K562 (cell line): Measurements from ENCODE around the gene MAP3K14. TPM values are rescaled to one million over a fixed set of nuclear protein-coding genes. Genes with fewer than 3 reads are reported as not detected.

Experiments used
- BRCA1 ChIP-seq, 2 experiments: fragments of 450-650 bp in 1 of 2; sonication (generic) in 1 of 2; formaldehyde crosslinking in 1 of 2; IDR thresholded peaks; 2 replicates each; pipeline versions ENCODE4 v1.5.0 to v1.6.1; 2017 to 2020; ENCODE audit warnings: mild to moderate bottlenecking in 1 of 2, missing genetic modification reagents in 1 of 2
- BRD9 ChIP-seq: fragments of 450-650 bp; IDR thresholded peaks from 2 replicates; pipeline ENCODE4 v1.6.1; 2018; ENCODE audit warnings: low read depth; ENCODE audit not compliant: partially characterized antibody
- CBFA2T3 ChIP-seq: fragments of 450-650 bp; IDR thresholded peaks from 2 replicates; pipeline ENCODE4 v1.6.1; 2017
- CGGBP1 ChIP-seq: fragments of 250-450 bp; sonication (Bioruptor Pico); IDR thresholded peaks from 2 replicates; pipeline ENCODE4 v1.9.0; 2021; ENCODE audit warnings: mild to moderate bottlenecking
- CREB1 ChIP-seq, 2 experiments: sonication (generic) in 1 of 2; formaldehyde crosslinking in 1 of 2; IDR thresholded peaks; 2 replicates each; pipeline versions ENCODE4 v1.6.1 to v1.8.0; 2012 to 2022; ENCODE audit warnings: inconsistent platforms in 1 of 2, mild to moderate bottlenecking in 1 of 2, missing genetic modification reagents in 1 of 2, moderate library complexity in 1 of 2
- CTBP1 ChIP-seq: fragments of 450-650 bp; IDR thresholded peaks from 2 replicates; pipeline ENCODE4 v1.6.1; 2016; ENCODE audit warnings: borderline replicate concordance
- FOXA1 ChIP-seq: fragments of 450-650 bp; IDR thresholded peaks from 2 replicates; pipeline ENCODE4 v1.6.1; 2016; ENCODE audit warnings: mild to moderate bottlenecking, borderline replicate concordance
- FOXJ2 ChIP-seq: fragments of 200-800 bp; sonication (Bioruptor generic); IDR thresholded peaks from 2 replicates; pipeline ENCODE4 v1.6.1; 2016; ENCODE audit warnings: missing genetic modification characterization, missing compliant biosample characterization
- GTF2E2 ChIP-seq: fragments of 200-800 bp; sonication (Bioruptor generic); IDR thresholded peaks from 2 replicates; pipeline ENCODE4 v1.6.1; 2016; ENCODE audit warnings: missing genetic modification characterization, missing compliant biosample characterization
- HMGN3 ChIP-seq: IDR thresholded peaks from 2 replicates; pipeline ENCODE4 v1.6.1; 2011; ENCODE audit warnings: borderline replicate concordance, low read depth, mild to moderate bottlenecking, mixed read lengths, low read length; ENCODE audit not compliant: insufficient read length; ENCODE audit errors: extremely low read depth
- KAT7 ChIP-seq: sonication (generic); formaldehyde crosslinking; IDR thresholded peaks from 2 replicates; pipeline ENCODE4 v1.8.0; 2022; ENCODE audit warnings: missing genetic modification reagents, mild to moderate bottlenecking, borderline replicate concordance
- KDM5B ChIP-seq: fragments of 200-600 bp; sonication (generic); IDR thresholded peaks from 2 replicates; pipeline ENCODE4 v1.6.1; 2012; ENCODE audit warnings: low read depth, mild to moderate bottlenecking, moderate library complexity, low read length, control low read depth, inconsistent platforms; ENCODE audit not compliant: insufficient replicate concordance
- MTA3 ChIP-seq: fragments of 450-650 bp; formaldehyde crosslinking; IDR thresholded peaks from 2 replicates; pipeline ENCODE4 v1.6.1; 2017; ENCODE audit warnings: mild to moderate bottlenecking, borderline replicate concordance
- NFYB ChIP-seq: IDR thresholded peaks from 2 replicates; pipeline ENCODE4 v1.6.1; 2011; ENCODE audit warnings: mild to moderate bottlenecking, moderate library complexity; ENCODE audit not compliant: insufficient read length; ENCODE audit errors: extremely low read depth
- NR2C2 ChIP-seq, 2 experiments: fragments of 200-800 bp in 1 of 2; sonication (Bioruptor generic) in 1 of 2; sonication (generic) in 1 of 2; formaldehyde crosslinking in 1 of 2; IDR thresholded peaks; 2 replicates each; pipeline versions ENCODE4 v1.6.1 to v1.8.0; 2016 to 2022; ENCODE audit warnings: mild to moderate bottlenecking in 1 of 2, missing compliant biosample characterization in 1 of 2, missing genetic modification characterization in 1 of 2, missing genetic modification reagents in 1 of 2
- PHB ChIP-seq: fragments of 250-450 bp; sonication (Bioruptor Pico); IDR thresholded peaks from 2 replicates; pipeline ENCODE4 v1.5.0; 2021
- PKNOX1 ChIP-seq: fragments of 450-650 bp; IDR thresholded peaks from 2 replicates; pipeline ENCODE4 v1.6.1; 2016
- POLR3G ChIP-seq: IDR thresholded peaks from 2 replicates; pipeline ENCODE4 v1.6.1; 2011; ENCODE audit not compliant: insufficient read length, insufficient replicate concordance; ENCODE audit errors: extremely low read depth
- SMAD1 ChIP-seq: fragments of 150-350 bp; IDR thresholded peaks from 2 replicates; pipeline ENCODE4 v1.6.1; 2014; ENCODE audit warnings: low read length, low read depth; ENCODE audit not compliant: partially characterized antibody
- ZFP30 ChIP-seq: fragments of 250-450 bp; sonication (Bioruptor Pico); IDR thresholded peaks from 2 replicates; pipeline ENCODE4 v1.8.0; 2022; ENCODE audit warnings: moderate library complexity, mild to moderate bottlenecking, inconsistent platforms, borderline replicate concordance
- ZFP36 ChIP-seq: fragments of 150-350 bp; IDR thresholded peaks from 2 replicates; pipeline ENCODE4 v1.6.1; 2018; ENCODE audit warnings: low read length, low read depth; ENCODE audit not compliant: partially characterized antibody
- ZNF57 ChIP-seq: fragments of 450-650 bp; formaldehyde crosslinking; IDR thresholded peaks from 2 replicates; pipeline ENCODE4 v1.4.0; 2020; ENCODE audit warnings: mild to moderate bottlenecking, moderate library complexity
- ZNF583 ChIP-seq: fragments of 250-450 bp; sonication (Bioruptor Pico); IDR thresholded peaks from 2 replicates; pipeline ENCODE4 v1.4.0; 2020
- ZNF696 ChIP-seq: fragments of 250-450 bp; sonication (Bioruptor Pico); conservative IDR thresholded peaks from 2 replicates; pipeline ENCODE4 v1.4.0; 2020; ENCODE audit warnings: mild to moderate bottlenecking, moderate library complexity
- polyA plus RNA-seq, 8 experiments: library from polyadenylated mRNA; depleted of rRNA in 4 of 8; stranded (reverse) in 5 of 8; unstranded in 3 of 8; fragments of >200 nt; fragmentation: Nextera tagmentation in 2 of 8; fragmentation: Illumina TruSeq in 1 of 8; extraction: Ambion mirVana in 2 of 8; extraction: Trizol in 1 of 8; gene quantifications; 2 replicates each; pipeline versions ENCODE4 v1.2.1 to v1.2.3, GENCODE V29; 2011 to 2014; ENCODE audit warnings: inconsistent platforms in 1 of 8, missing spikeins in 1 of 8
- total RNA-seq, 7 experiments: library from RNA; depleted of rRNA in 6 of 7; stranded (reverse); fragments of >200 nt in 6 of 7; fragmentation: Illumina TruSeq in 2 of 7; extraction: Trizol in 2 of 7; gene quantifications; 2 replicates each; pipeline versions ENCODE4 v1.2.1 to v1.2.3, GENCODE V29; 2011 to 2021; ENCODE audit warnings: low replicate concordance in 1 of 7

The MAP3K14 gene
- total and polyA plus RNA-seq, 9 of the 15 experiments (the other 6 are each of a cell fraction or from before 2014, with no cell fraction given): 0.45 to 8.7 (median 3.2) TPM

- peak; percentile 51; the same call in 1 of the 2 replicates for TF ChIP-seq CREB1 (IDR thresholded peaks at IDR 0.05)
- peak; percentile 36; the same call in 1 of the 2 replicates for TF ChIP-seq CREB1 (CRISPR knock-in tag; IDR thresholded peaks at IDR 0.05)
- no peak for TF ChIP-seq SMAD1
- peak; percentile 93 for TF ChIP-seq HMGN3
- peak; percentile 11 for TF ChIP-seq ZFP36
- TF ChIP-seq BRCA1 (IDR thresholded peaks at IDR 0.05): no peak
- TF ChIP-seq BRCA1 (CRISPR knock-in tag; IDR thresholded peaks at IDR 0.05): no peak
- no peak for TF ChIP-seq KDM5B
- no peak for TF ChIP-seq PHB
- TF ChIP-seq POLR3G: no peak
- peak; percentile 80; the same call in 1 of the 2 replicates for TF ChIP-seq MTA3
- no peak for TF ChIP-seq GTF2E2 (tag)
- no peak for TF ChIP-seq KAT7 (CRISPR knock-in tag)
- TF ChIP-seq ZNF696 (CRISPR knock-in tag): no peak
- TF ChIP-seq CTBP1: peak; percentile 58; the same call in 1 of the 2 replicates
- no peak for TF ChIP-seq ZNF57 (CRISPR knock-in tag)
- no peak for TF ChIP-seq ZFP30 (CRISPR knock-in tag)
- no peak for TF ChIP-seq NFYB
- TF ChIP-seq PKNOX1: peak; percentile 82
- peak; percentile 90 for TF ChIP-seq FOXJ2
- no peak for TF ChIP-seq CGGBP1 (CRISPR knock-in tag)
- TF ChIP-seq ZNF583: peak; percentile 63; the same call in 1 of the 2 replicates
- TF ChIP-seq CBFA2T3: peak; percentile 98
- no peak for TF ChIP-seq NR2C2 (CRISPR knock-in tag; IDR thresholded peaks at IDR 0.05)
- TF ChIP-seq NR2C2 (tag; IDR thresholded peaks at IDR 0.05): peak; percentile 31; the same call in 1 of the 2 replicates
- peak; percentile 59 for TF ChIP-seq BRD9
- TF ChIP-seq FOXA1: peak; percentile 36; the same call in 1 of the 2 replicates
These were observed 28.9 kb upstream of the MAP3K14 start (continued) for GRCh38 chr17:45345554-45346215.
